IPS-18c (cell line): ENCODE measurements around the gene PLEKHA5.

Source experiments
- H3K4me3 ChIP-seq: 2 replicates; pipeline ENCODE4 v1.7.0; 2013; ENCODE audit warnings: low read depth, mild to moderate bottlenecking, low read length, moderate library complexity; ENCODE audit not compliant: insufficient read depth
- H3K9me3 ChIP-seq: one replicate; pipeline ENCODE4 v1.6.1; 2013; ENCODE audit warnings: mild to moderate bottlenecking, low read length, moderate library complexity; ENCODE audit not compliant: control insufficient read depth, insufficient read depth

PLEKHA5 gene

DNA sequence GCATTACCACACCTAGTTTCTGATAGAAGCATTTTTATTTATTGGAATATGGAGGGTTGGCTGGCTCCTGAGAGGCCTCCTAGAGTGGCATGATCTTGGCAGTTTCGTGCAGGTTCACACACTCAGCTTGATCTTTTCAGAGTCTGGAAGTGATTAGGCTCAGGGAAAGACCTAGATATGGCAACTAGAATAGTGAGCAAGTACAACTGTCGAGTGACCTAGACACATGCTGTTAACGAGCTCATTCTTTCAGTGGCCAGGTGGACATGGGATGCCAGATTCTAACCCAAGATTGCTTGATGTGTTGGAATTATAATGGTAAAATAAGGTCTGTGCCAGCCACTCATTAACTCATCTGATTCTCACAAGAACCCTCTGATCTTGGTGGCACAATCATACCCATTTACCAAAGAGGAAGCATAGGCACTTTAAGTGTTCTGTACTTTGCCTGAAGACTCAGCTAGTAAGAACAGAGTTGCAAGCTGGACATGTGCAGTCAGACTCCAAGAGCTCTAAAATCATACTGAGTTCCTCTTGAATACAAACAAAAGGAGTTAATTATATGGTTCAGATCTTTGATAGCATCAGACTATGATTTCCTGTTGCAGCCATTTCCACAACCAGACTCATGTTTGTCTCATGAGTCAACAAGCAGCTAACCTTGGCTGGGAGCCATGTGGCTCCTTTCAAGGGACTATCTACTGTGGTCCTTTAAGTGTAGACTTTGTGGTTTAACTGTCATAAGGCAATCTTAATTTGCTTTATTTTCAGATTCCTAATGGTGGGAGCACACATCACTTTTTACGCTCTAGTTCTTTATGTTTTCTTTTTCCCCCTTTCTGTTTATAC lies 144.2 kb downstream of the PLEKHA5 start:
- Histone ChIP-seq H3K4me3 (no peak overlapping the region), H3K9me3 (no peaks in the 10 kb centered on the region)

DNA sequence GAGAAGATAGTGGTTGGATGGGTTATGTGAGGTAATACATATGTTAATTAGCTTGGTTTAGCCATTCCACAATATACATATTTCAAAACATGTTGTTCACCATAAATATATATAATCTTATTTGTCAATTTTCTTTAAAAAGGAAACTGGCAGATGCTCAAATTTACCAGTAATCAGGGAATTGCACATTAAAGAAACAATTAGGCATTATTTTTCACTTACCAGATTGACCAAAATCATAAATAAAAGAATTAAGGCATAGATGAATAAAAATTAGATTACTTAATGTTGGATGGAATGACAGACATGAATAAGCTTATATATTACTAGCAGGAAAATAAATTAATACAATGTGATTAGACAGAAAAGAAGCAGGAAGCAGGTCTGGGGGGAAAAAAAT lies 147.2 kb downstream of the PLEKHA5 start:
- H3K9me3 ChIP-seq = no peaks in the 10 kb centered on the region
- H3K4me3 ChIP-seq = no peak overlapping the region

DNA sequence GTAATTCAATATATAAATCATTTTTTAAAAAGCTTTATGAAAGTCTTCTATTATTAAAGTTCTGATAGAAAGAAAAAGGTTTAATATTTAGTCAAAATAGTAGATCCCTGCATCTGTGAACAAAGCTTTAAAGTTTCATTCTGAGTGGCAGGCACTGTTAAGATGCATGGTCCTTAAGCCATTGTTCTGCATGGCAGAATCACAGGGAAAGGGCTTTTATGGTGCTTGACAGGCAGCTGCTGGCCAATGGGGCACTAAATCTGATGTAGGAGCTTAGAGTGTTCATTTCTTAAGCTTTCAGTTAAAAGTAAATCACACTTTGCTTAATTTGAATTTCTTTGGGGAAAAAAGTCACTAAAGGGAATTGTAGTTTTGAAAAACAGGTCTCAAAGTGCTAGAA lies 148.2 kb downstream of the PLEKHA5 start:
- H3K4me3 ChIP-seq = no peak overlapping the region
- H3K9me3 ChIP-seq = no peaks in the 10 kb centered on the region

DNA sequence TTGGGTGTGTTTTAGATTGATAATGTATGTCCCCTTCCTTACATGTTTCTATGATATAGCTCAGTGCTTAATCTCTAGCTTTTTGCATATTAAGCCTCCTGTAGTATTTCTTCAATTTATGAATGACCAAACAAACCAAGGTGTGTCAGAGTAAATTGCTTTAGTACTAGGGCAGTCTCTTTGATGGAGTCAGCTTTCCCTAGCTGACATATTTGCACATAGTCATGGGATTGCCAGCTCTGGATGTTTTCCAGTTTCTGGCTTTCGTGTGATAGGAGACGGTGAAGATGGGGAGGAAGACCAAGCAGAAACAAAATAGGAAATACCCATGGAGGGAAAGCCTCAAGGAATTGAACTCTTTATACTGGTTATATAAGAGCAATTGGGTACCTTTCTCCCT lies 148.9 kb downstream of the PLEKHA5 start:
- Histone ChIP-seq H3K9me3 (no peaks in the 10 kb centered on the region), H3K4me3 (no peak overlapping the region)

DNA sequence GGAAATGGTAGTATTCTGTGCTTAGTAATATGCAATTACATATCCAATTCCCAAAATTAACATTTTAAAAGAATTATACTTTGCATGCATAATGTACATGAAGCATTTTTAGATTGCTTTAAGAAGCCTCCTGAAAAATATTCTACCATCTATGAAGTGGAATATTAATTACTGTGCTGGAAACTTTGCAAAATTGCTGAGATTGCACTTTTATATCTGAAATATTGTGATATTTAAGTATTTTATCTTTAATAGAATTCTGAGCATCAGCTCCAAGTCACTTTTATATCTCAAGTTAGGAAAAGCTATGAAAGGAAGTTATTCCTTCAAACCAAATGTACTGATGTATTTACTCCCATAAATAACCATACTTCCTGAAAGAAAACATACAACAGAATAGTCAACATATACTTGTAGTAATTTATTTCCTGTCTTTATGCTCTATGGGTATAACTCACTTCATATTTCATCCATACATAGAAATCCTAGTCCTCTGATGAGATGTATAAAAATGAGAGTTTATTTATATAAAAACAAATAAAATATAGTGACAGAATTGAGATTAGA lies 152.7 kb downstream of the PLEKHA5 start:
- H3K9me3 ChIP-seq = no peaks in the 10 kb centered on the region
- no peak overlapping the region for H3K4me3 ChIP-seq

DNA sequence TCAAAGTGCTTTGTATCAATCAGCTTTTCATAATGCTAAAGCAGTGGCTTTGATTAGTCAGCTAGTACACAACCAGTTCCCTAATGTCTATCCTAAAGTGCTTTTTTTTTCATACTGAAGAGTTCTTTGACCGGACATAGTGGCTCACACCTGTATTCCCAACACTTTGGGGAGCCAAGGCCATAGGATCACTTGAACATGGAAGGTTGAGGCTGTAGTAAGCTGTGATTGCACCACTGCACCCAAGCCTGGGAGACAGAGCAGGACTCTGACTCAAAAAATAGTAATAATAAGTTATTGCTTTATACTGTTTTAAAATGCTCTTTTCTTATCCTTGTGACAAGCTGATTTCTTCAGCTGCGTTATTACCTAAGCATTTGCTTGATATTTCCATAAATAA lies 155.1 kb downstream of the PLEKHA5 start:
- Histone ChIP-seq H3K4me3 (no peak overlapping the region), H3K9me3 (no peaks in the 10 kb centered on the region)

DNA sequence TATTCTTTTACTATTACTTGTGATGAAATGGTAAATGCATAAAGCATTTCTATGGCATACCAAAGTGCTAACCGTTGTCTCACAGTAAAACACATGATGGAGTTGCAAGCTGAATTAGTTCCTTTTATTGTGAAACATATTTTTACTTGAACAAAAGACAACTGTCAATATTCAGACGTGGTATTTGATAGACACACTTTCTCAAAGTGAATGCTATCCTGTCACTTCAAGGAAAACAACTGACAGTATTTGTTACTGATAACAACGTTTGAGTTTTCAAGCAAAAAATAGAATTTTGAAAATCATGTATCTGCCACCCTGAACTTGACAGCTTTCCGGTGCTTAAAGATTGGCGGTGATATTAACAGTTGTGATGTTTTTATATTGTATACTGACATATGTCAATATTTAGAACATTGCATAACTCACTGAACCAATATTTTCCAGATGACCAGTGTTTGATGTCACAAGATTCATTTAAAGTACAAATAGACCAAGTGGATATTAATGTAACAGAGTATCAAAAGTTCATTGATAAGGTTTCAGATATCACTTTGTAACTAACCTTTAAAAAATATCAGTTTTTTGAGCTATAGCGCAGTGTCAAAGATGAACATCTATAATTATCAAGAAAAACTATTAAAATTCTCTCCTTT lies 156.4 kb downstream of the PLEKHA5 start:
- Histone ChIP-seq H3K9me3 (no peaks in the 10 kb centered on the region), H3K4me3 (no peak overlapping the region)

DNA sequence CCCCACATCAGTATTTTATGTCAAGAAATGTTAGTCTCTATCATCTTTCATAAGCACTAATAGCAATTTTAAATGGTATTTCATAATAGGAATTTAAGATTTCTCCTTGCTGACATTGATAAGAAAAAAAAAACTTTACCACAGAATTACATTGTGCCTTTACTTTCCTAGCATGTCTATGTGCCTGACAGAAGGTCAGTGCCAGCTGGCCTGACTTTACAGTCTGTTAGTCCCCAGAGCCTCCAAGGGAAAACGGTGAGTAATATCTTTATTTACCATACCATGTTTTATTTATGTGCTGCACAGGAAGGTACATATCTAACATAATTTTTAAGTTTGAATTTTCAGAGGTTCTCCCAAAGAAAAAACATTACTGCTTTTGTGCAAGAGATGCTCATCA lies 157.8 kb downstream of the PLEKHA5 start:
- Histone ChIP-seq H3K4me3 (no peak overlapping the region), H3K9me3 (no peaks in the 10 kb centered on the region)

DNA sequence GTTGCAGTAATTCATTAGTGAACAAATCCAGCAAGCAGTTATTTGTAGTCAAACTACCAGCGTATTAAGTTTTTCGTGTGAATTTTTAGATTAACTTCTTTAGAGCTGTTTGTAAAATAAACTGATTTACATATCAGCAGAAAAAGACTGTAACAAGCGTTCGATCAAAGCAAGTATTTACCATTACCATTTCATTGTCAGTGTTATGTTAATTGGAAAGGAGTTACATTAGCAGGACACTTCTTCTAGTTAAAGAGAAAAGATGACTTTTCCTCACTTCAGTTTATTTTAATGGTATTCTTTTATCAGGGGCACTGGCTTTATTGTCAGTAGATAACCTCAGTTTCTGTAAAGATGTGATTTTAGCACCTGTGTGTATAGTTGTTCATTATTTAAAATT lies 158.6 kb downstream of the PLEKHA5 start:
- no peak overlapping the region for H3K4me3 ChIP-seq
- H3K9me3 ChIP-seq = no peaks in the 10 kb centered on the region

DNA sequence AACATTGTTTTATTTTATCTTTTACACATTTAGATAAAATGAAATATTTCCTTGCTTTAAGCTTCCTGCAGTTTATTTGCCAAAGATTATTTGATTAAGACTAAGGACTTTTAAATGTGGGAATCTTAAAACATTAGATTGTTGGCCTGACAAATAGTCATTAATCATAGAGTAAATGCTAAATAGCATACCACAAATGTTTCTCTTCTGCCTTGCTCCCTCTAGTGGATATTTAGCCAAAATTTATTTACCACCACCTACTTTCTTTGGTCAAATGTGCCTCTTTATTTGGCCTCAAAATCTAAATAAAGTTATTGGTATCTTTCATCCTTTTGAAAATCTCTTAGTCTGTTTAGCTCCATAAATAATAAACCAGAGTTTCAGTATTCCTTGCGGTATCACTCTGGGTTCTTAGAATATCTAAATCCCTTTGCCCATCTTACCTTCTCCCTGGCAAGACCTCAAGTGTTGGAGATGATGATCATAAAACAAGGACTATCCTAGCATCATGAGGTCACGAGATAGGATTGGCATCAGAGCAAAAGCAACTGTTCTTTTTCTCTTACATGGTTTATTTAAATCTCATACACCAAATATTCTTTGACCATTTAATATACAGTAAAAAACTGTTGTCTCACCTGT lies 159.2 kb downstream of the PLEKHA5 start:
- Histone ChIP-seq H3K4me3 (no peak overlapping the region), H3K9me3 (no peaks in the 10 kb centered on the region)

DNA sequence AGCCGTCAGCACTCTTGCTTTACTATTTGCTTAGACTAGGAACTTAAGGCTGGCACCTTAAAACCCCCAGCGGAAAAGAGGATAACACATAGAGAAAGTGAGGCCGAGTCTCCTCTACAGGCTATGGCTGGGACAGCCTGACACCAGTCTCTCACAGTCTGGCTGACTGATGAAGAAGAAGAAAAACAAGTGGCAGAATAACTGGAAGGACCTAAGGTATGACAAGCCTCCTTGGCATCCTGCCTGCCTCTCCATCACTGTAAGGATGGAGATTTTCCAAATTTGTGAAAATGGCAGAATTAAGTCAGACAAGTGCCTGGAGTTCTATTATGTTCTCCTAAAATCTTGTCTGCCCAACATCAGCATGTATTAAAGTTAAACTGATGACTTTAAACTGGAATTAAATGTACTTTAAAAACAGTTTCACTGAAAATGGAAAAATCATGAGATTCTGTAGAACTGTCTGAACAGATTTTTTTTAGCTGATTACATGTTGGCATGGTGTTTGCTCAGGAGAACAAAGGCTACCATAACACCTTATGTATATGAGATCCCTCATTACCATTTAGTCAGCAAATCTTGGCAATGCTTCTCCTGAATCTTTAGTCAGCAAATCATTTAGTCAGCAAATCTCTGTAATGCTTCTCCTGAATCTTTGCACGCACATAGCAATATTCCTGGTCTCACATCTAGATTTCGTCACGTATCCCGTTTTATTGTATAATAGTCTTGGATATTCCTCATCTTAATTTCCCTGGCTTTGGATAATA lies 169.5 kb downstream of the PLEKHA5 start:
- Histone ChIP-seq H3K9me3 (no peaks in the 10 kb centered on the region), H3K4me3 (no peak overlapping the region)

DNA sequence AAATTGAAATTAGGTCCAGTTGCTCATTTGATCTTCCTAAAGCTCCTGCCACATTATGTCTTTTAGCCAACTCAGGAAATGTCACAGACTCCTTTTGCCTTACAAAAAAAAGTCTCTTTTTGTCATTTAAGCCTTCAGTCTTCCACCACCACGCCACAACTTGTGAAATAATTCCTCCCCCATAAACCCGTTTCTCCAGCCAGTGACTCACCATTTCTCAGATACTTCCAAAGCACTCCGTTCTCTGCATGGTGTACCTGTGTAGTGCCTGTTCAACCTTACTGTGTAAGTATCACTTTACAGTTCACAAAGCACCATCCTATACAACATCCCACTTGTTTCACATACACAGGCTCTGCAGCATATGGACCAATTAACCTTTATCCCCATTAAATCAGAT lies 170.2 kb downstream of the PLEKHA5 start:
- no peaks in the 10 kb centered on the region for H3K9me3 ChIP-seq
- H3K4me3 ChIP-seq = no peak overlapping the region

DNA sequence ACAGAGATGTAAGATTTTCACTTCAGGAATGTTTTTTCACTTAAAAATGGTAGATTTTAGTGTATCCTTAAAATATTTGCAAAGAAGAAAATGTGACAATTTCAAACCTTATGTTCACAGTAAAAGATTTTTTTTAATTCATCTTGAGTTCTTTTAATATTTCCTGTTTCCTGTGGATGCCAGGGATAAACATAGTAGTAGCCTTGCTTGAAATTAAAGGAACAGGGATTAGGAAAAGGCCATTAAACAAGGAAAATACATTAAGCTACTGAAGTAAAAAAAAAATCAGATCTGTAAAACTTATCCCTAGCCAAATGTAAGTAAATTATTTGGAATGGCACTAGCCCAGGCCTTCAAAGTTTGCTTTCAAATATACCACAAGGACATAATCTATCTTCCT lies 171.7 kb downstream of the PLEKHA5 start:
- Histone ChIP-seq H3K4me3 (no peak overlapping the region), H3K9me3 (no peaks in the 10 kb centered on the region)

DNA sequence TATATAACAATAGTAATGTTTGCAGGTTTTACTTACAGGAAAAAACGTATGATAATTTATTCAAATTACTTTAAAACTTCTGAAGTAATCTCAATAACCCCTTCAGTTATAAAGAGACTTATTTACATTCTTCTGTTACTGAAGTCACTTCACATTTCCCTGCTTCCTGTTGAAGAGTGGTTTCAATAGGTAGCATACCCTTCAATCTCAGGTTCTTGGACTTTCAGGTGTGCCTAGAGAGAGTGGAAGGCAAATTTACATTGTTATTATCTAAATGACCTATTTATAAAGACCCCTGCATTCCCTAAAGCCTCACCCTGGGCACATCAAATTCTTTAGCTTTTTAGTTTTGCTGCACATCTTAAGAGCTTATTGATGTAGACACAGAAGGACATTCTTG lies 172.2 kb downstream of the PLEKHA5 start:
- H3K9me3 ChIP-seq = no peaks in the 10 kb centered on the region
- no peak overlapping the region for H3K4me3 ChIP-seq

DNA sequence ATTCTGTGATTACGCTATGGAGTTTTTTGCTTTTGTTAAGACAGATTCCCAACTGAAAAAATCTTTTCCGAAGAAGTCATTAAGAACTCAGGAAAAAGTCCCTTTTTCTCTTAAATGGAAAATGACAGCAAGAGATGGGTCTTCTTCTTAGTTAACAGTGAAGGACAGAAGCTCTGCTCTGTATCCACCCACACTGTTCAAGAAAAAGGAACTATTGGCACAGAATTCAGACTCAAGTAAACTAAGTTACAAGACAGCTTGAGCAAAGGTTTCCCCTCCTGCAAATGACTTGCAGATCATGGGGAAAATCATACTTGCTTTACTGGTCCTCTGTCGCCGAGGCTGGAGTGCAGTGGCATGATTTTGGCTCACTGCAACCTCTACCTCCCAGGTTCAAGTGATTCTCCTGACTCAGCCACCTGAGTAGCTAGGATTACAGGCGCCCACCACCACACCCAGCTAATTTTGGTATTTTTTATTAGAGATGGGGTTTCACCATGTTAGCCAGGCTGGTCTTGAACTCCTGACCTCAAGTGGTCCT lies 172.6 kb downstream of the PLEKHA5 start:
- no peak overlapping the region for H3K4me3 ChIP-seq
- no peaks in the 10 kb centered on the region for H3K9me3 ChIP-seq

DNA sequence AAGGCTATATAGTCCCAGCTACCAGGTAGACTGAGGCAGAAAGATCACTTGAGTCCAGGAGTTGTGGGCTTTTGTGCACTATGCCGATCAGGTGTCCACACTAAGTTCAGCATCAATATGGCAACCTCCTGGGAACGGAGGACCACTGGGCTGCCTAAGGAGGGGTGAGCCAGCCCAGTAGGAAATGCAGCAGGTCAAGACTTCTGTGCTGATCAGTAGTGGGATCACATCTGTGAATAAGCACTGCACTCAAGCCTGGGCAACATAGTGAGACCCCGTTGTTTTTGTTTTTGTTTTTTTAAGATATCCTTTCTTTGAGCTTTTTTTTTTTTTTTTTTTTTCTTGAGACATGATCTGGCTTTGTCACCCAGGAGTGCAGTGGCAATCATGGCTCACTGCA lies 174.0 kb downstream of the PLEKHA5 start:
- Histone ChIP-seq H3K4me3 (no peak overlapping the region), H3K9me3 (no peaks in the 10 kb centered on the region)

DNA sequence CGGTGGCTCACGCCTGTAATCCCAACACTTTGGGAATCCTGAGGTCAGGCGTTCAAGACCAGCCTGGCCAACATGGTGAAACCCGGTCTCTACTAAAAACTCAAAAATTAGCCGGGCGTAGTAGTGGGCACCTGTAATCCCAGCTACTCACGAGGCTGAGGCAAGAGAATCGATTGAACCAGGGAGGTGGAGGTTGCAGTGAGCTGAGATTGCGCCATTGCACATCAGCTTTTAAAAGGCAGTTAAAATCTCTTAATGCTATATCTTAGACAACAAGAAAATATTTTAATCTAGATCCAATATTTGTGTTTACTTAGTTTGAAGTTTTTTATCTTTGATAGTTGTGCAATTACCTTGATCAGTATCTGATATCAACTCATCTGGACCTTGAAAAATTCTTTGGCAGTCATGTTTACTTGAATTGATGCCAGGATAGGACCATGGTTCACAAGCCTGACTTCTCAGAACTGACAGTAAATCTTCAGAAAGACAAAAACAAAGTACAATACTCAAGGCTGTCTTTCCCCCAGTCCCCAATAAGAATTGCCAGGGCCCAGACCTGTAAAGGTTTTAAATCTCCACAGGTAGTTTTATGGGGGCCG lies 174.7 kb downstream of the PLEKHA5 start:
- Histone ChIP-seq H3K9me3 (no peaks in the 10 kb centered on the region), H3K4me3 (no peak overlapping the region)
